Fibroblast of lung (primary cell): ENCODE results near the gene ZNF521. TPM values are rescaled to one million over a fixed set of nuclear protein-coding genes. Genes with fewer than 3 reads are reported as not detected.

Experiments
- DNase-seq, 2 donors: peaks; one replicate each; pipeline versions ENCODE4 v3.0.0 to v3.0.0-alpha.2; 2010; ENCODE audit warnings: low read depth in 2 of 2
- H2AFZ ChIP-seq: 2 replicates; pipeline ENCODE4 v1.5.1; 2012; ENCODE audit warnings: low read length, control low read depth, inconsistent platforms
- H3K27ac ChIP-seq: 2 replicates; pipeline ENCODE4 v1.5.1; 2011; ENCODE audit warnings: low read length, control low read depth; ENCODE audit not compliant: insufficient read depth
- H3K27me3 ChIP-seq: 2 replicates; pipeline ENCODE4 v1.5.1; 2011; ENCODE audit warnings: mild to moderate bottlenecking, low read length; ENCODE audit not compliant: control insufficient read depth, insufficient read depth
- H3K36me3 ChIP-seq: 2 replicates; pipeline ENCODE4 v1.5.1; 2011; ENCODE audit warnings: low read length; ENCODE audit not compliant: control insufficient read depth, insufficient read depth
- H3K4me1 ChIP-seq: 2 replicates; pipeline ENCODE4 v1.5.1; 2011; ENCODE audit warnings: low read length; ENCODE audit not compliant: control insufficient read depth, insufficient read depth; ENCODE audit errors: extremely low read depth
- H3K4me2 ChIP-seq: 2 replicates; pipeline ENCODE4 v1.5.1; 2011; ENCODE audit warnings: low read length, control low read depth; ENCODE audit not compliant: insufficient read depth; ENCODE audit errors: extremely low read depth
- H3K4me3 ChIP-seq, 4 experiments: fragments of 200-600 bp in 1 of 4; sonication (generic) in 1 of 4; replicated peaks in 1 of 4; 2 replicates each; pipeline ENCODE4 v1.5.1; 2011 to 2016; ENCODE audit warnings: low read length in 4 of 4, low read depth in 3 of 4, mild to moderate bottlenecking in 3 of 4, control low read depth in 2 of 4, inconsistent platforms in 1 of 4, mixed read lengths in 1 of 4; ENCODE audit not compliant: insufficient read depth in 1 of 4; ENCODE audit errors: control extremely low read depth in 1 of 4
- H3K79me2 ChIP-seq: 2 replicates; pipeline ENCODE4 v1.5.1; 2012; ENCODE audit warnings: mild to moderate bottlenecking, low read length, inconsistent platforms; ENCODE audit not compliant: control insufficient read depth, insufficient read depth
- H3K9ac ChIP-seq: 2 replicates; pipeline ENCODE4 v1.5.1; 2011; ENCODE audit warnings: mild to moderate bottlenecking, low read length, control low read depth; ENCODE audit not compliant: insufficient read depth
- H3K9me3 ChIP-seq: 2 replicates; pipeline ENCODE4 v1.5.1; 2012; ENCODE audit warnings: low read depth, low read length; ENCODE audit not compliant: control insufficient read depth, insufficient read depth
- H4K20me1 ChIP-seq: 2 replicates; pipeline ENCODE4 v1.5.1; 2011; ENCODE audit warnings: low read length; ENCODE audit not compliant: control insufficient read depth, insufficient read depth; ENCODE audit errors: extremely low read depth
- EZH2 ChIP-seq: IDR thresholded peaks from 2 replicates; pipeline ENCODE4 v1.5.1; 2012; ENCODE audit warnings: low read length, control low read depth, mild to moderate bottlenecking; ENCODE audit errors: missing control alignments
- polyA plus RNA-seq, 2 donors: library from polyadenylated mRNA; depleted of rRNA in 1 of 2; stranded (reverse) in 1 of 2; unstranded in 1 of 2; fragments of >200 nt; gene quantifications; 2 replicates each; pipeline ENCODE4 v1.2.1, GENCODE V29; 2011 to 2012; ENCODE audit warnings: missing spikeins in 1 of 2
- total RNA-seq: library from RNA; depleted of rRNA; stranded (reverse); fragments of >200 nt; gene quantifications from 2 replicates; pipeline ENCODE4 v1.2.1, GENCODE V29; 2014
- TF ChIP-seq, protein P1 (sequence below), 2 donors: IDR thresholded peaks in 1 of 2; conservative IDR thresholded peaks in 1 of 2; 1 replicate in 1 of 2; 2 replicates in 1 of 2; pipeline ENCODE4 v1.5.1; 2011 to 2012; ENCODE audit warnings: low read length in 2 of 2, control low read depth in 1 of 2, inconsistent platforms in 1 of 2, low read depth in 1 of 2, mild to moderate bottlenecking in 1 of 2

ZNF521 gene
- total and polyA plus RNA-seq, 2 donors (not counting 1 experiment from before 2014, with no cell fraction given), result 25.2 to 43.6 TPM

DNA sequence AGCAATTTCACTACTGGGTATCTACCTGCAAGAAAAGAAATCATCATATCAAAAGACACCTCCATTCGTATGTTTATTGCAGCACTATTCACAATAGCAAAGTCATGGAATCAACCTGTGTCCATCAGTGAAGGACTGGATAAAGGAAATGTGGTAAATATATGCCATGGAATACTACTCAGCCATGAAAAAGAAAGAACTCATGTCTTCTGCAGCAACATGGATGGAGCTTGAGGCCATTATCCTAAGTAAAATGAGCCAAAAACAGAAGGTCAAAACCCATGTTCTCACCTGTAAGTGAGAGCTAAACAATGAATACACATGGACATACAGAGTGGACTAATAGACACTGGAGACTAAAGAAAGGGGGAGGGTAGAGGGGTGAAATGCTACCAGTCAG lies 322.2 kb downstream of the ZNF521 start:
- no peak for TF ChIP-seq EZH2
- TF ChIP-seq, protein P1, sequence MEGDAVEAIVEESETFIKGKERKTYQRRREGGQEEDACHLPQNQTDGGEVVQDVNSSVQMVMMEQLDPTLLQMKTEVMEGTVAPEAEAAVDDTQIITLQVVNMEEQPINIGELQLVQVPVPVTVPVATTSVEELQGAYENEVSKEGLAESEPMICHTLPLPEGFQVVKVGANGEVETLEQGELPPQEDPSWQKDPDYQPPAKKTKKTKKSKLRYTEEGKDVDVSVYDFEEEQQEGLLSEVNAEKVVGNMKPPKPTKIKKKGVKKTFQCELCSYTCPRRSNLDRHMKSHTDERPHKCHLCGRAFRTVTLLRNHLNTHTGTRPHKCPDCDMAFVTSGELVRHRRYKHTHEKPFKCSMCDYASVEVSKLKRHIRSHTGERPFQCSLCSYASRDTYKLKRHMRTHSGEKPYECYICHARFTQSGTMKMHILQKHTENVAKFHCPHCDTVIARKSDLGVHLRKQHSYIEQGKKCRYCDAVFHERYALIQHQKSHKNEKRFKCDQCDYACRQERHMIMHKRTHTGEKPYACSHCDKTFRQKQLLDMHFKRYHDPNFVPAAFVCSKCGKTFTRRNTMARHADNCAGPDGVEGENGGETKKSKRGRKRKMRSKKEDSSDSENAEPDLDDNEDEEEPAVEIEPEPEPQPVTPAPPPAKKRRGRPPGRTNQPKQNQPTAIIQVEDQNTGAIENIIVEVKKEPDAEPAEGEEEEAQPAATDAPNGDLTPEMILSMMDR (conservative IDR thresholded peaks at IDR 0.05 in 1 of 2, IDR thresholded peaks at IDR 0.05 in 1 of 2; ENCODE audit: low read depth in 1 of 2, low read length in 2 of 2), result no peak

DNA sequence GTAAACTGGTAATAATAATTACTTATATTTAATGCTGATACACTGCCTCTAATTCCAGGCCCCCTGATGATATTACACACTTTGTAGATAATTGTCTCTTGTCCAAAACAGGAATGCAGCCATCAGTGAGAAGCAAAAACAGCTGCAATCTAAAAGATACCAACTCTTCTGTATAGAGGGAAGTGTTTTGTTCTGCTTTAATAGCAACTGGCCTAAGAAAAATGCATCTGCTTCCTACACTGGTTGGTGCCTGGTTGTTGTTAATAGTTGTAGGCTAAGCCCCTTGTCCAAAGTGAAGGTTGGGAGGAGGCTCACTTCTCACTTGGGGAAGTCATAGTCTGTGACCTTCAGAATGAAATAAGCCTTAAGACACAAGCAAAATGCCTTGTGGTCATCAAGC lies 332.0 kb downstream of the ZNF521 start:
- Histone ChIP-seq H3K27me3 (no peaks in the 10 kb centered on the region), H3K79me2 (no peaks in the 10 kb centered on the region), H4K20me1 (no peaks in the 10 kb centered on the region), H3K36me3 (no peaks in the 10 kb centered on the region), H3K4me3 (no peak overlapping the region), H3K9ac (no peak overlapping the region), H3K4me1 (no peaks in the 10 kb centered on the region), H3K9me3 (no peaks in the 10 kb centered on the region), H3K27ac (no peak overlapping the region), H3K4me2 (no peak overlapping the region), H2AFZ (no peak overlapping the region)
- TF ChIP-seq, protein P1 (conservative IDR thresholded peaks at IDR 0.05 in 1 of 2, IDR thresholded peaks at IDR 0.05 in 1 of 2; ENCODE audit: low read depth in 1 of 2, low read length in 2 of 2), result no peak
- no peak for TF ChIP-seq EZH2
- no peak for DNase-seq

More for the DNA sequence above, 322.2 kb downstream of the ZNF521 start:
- no peaks in the 10 kb centered on the region for H3K79me2 ChIP-seq
- H3K4me2 ChIP-seq, result no peak overlapping the region
- H3K4me1 ChIP-seq, result no peaks in the 10 kb centered on the region
- DNase-seq, result no peak
- no peaks in the 10 kb centered on the region for H4K20me1 ChIP-seq
- no peak overlapping the region for H3K9ac ChIP-seq
- H3K4me3 ChIP-seq, result no peak overlapping the region
- H3K27ac ChIP-seq, result no peak overlapping the region
- no peak overlapping the region for H2AFZ ChIP-seq
- H3K27me3 ChIP-seq, result peaks cover 6% of the 10 kb centered on the region
- no peaks in the 10 kb centered on the region for H3K9me3 ChIP-seq
- no peaks in the 10 kb centered on the region for H3K36me3 ChIP-seq

DNA sequence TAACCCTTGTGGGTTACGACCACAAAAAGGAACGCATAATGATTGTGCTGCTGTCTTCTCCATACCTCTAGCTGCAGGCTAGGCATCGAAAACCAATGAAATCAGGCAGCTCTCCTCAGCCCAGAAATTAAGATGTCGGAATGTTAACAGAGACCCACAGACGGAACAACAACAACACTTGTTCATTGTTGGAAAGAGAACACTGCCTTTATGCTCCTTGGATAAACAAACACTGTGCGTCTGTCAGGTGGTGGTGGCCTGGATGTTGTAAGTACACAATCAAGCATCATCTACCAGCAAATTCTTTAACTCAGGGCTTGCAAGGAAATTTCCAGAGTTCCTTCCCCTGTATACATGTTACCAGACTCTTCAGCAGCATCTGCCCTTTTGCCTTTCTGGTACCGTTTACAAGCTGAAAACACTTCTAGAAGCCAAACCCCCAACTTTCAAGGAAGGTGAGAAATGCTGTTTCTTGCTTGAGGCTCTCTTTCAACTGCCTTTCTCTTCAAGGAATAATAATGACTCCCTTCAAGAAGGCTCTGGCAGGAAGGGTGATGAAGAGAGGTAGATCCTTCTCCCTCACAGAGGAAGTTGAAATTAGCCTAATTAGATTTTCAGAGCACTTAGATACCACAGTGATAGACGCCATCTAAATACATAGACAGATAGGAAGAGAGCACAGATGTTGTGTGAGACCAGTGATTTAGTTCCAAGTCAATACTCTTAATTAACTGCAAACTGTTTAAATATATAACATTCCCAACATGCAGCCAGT lies 332.7 kb downstream of the ZNF521 start:
- Histone ChIP-seq H3K79me2 (no peaks in the 10 kb centered on the region), H3K4me1 (no peaks in the 10 kb centered on the region), H3K27me3 (no peaks in the 10 kb centered on the region), H3K36me3 (no peaks in the 10 kb centered on the region), H3K9ac (no peak overlapping the region), H4K20me1 (no peaks in the 10 kb centered on the region), H2AFZ (no peak overlapping the region), H3K9me3 (no peaks in the 10 kb centered on the region), H3K4me2 (no peak overlapping the region), H3K4me3 (no peak overlapping the region), H3K27ac (no peak overlapping the region)
- TF ChIP-seq, protein P1 (conservative IDR thresholded peaks at IDR 0.05 in 1 of 2, IDR thresholded peaks at IDR 0.05 in 1 of 2; ENCODE audit: low read depth in 1 of 2, low read length in 2 of 2), result no peak
- TF ChIP-seq EZH2, result no peak
- DNase-seq, result no peak
